Type B pancreatic cell (in vitro differentiated cells): ENCODE measurements around the gene CCDC85A. TPM values are rescaled to one million over a fixed set of nuclear protein-coding genes. Genes with fewer than 3 reads are reported as not detected.

Experiments
- DNase-seq: peaks from one replicate; pipeline ENCODE4 v3.0.0; 2021; ENCODE audit warnings: mixed read lengths; ENCODE audit not compliant: unreplicated experiment; ENCODE audit errors: extremely low spot score
- H3K27ac Mint-ChIP-seq: 2 replicates; pipeline ENCODE4 v1.8.0; 2021; ENCODE audit warnings: mild to moderate bottlenecking, mixed read lengths
- H3K27me3 Mint-ChIP-seq: 2 replicates; pipeline ENCODE4 v1.8.0; 2021; ENCODE audit warnings: mixed read lengths
- H3K36me3 Mint-ChIP-seq: 2 replicates; pipeline ENCODE4 v1.8.0; 2021; ENCODE audit warnings: mixed read lengths
- H3K4me1 Mint-ChIP-seq: one replicate; pipeline ENCODE4 v1.8.0; 2021; ENCODE audit warnings: mixed read lengths; ENCODE audit not compliant: unreplicated experiment
- H3K4me3 Mint-ChIP-seq: 2 replicates; pipeline ENCODE4 v1.8.0; 2021; ENCODE audit warnings: mild to moderate bottlenecking, mixed read lengths
- H3K9me3 Mint-ChIP-seq: 2 replicates; pipeline ENCODE4 v1.8.0; 2021; ENCODE audit warnings: mixed read lengths
- total RNA-seq: library from RNA; stranded (reverse); gene quantifications from 2 replicates; pipeline ENCODE4 v1.2.1, GENCODE V29; 2021; ENCODE audit warnings: low replicate concordance
- TF ChIP-seq, protein P1 (sequence below): fragments of 200-600 bp; sonication (generic); conservative IDR thresholded peaks from 2 replicates; pipeline ENCODE4 v1.5.0; 2021; ENCODE audit warnings: antibody characterized with exemption, mild to moderate bottlenecking

CCDC85A gene
- total RNA-seq, 1 donor from 2014 or later, result 2.1 TPM

DNA sequence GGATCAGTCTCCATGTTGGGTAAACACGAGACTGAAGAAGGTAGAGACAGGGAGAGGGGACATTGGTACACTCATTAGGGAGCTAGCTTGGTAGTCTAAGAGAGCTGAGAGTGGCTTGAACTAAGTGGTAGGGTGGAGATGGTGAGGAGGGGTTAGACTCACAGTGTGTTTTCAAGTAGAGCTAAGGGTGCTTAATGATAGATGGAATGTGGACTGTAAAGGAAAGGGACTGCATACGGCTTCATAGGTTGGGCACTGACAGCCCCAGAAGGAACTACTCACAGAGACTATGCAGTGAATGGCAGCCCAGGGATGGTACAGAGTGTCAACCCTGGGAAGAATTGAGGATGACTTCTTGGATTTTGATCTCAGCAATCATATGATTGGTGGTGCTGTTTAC lies 178.1 kb downstream of the CCDC85A start:
- no peak overlapping the region for H3K27ac Mint-ChIP-seq
- no peak for DNase-seq
- TF ChIP-seq, protein P1, sequence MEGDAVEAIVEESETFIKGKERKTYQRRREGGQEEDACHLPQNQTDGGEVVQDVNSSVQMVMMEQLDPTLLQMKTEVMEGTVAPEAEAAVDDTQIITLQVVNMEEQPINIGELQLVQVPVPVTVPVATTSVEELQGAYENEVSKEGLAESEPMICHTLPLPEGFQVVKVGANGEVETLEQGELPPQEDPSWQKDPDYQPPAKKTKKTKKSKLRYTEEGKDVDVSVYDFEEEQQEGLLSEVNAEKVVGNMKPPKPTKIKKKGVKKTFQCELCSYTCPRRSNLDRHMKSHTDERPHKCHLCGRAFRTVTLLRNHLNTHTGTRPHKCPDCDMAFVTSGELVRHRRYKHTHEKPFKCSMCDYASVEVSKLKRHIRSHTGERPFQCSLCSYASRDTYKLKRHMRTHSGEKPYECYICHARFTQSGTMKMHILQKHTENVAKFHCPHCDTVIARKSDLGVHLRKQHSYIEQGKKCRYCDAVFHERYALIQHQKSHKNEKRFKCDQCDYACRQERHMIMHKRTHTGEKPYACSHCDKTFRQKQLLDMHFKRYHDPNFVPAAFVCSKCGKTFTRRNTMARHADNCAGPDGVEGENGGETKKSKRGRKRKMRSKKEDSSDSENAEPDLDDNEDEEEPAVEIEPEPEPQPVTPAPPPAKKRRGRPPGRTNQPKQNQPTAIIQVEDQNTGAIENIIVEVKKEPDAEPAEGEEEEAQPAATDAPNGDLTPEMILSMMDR, result no peak
- H3K4me3 Mint-ChIP-seq, result no peak overlapping the region
- H3K9me3 Mint-ChIP-seq, result no peaks in the 10 kb centered on the region
- H3K27me3 Mint-ChIP-seq, result peaks cover 10% of the 10 kb centered on the region
- peaks cover 4% of the 10 kb centered on the region for H3K36me3 Mint-ChIP-seq
- H3K4me1 Mint-ChIP-seq, result peaks cover 7% of the 10 kb centered on the region

- no peak overlapping the region for H3K4me3 Mint-ChIP-seq
- H3K9me3 Mint-ChIP-seq, result no peaks in the 10 kb centered on the region
- TF ChIP-seq, protein P1, result no peak
- no peak for DNase-seq
- H3K27ac Mint-ChIP-seq, result no peak overlapping the region
- H3K27me3 Mint-ChIP-seq, result peaks cover 8% of the 10 kb centered on the region
- H3K4me1 Mint-ChIP-seq, result peaks cover 7% of the 10 kb centered on the region
- peaks cover 4% of the 10 kb centered on the region for H3K36me3 Mint-ChIP-seq
These were observed 181.1 kb downstream of the CCDC85A start for GRCh38 chr2:56364902-56365301.

- DNase-seq, result no peak
These were observed 185.5 kb downstream of the CCDC85A start for GRCh38 chr2:56369316-56369715.

GRCh38 chr2:56372071-56372656 lies 188.4 kb downstream of the CCDC85A start:
- Mint-ChIP-seq H3K4me3 (no peak overlapping the region), H3K4me1 (no peaks in the 10 kb centered on the region), H3K36me3 (no peaks in the 10 kb centered on the region), H3K9me3 (no peaks in the 10 kb centered on the region), H3K27me3 (no peaks in the 10 kb centered on the region), H3K27ac (no peak overlapping the region)
- TF ChIP-seq, protein P1, result no peak
- no peak for DNase-seq

More at GRCh38 chr2:56369316-56369715, 185.5 kb downstream of the CCDC85A start:
- Mint-ChIP-seq H3K36me3 (no peaks in the 10 kb centered on the region), H3K27me3 (no peaks in the 10 kb centered on the region), H3K9me3 (no peaks in the 10 kb centered on the region), H3K4me1 (peaks cover 7% of the 10 kb centered on the region), H3K27ac (no peak overlapping the region), H3K4me3 (no peak overlapping the region)
- TF ChIP-seq, protein P1, result no peak

DNA sequence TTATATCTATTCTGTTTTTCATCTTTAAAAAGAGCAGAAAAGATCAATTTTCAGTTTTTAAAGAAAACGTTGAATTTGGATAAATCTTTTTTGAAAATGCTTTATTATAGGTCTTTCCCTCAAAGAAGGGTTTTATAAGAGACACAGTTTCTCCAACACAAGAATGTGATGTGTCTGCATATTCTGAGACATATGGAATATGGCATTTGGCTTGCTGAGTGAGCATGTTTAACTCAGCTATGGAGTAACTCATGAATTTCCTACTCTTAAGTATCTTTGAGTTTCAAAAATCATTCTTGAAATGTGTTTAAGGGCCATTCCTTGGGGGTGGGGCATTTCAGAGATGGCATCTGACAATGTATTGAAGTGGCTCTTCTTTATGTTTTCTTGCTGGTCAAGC lies 191.5 kb downstream of the CCDC85A start:
- TF ChIP-seq, protein P1, result no peak
- Mint-ChIP-seq H3K36me3 (no peaks in the 10 kb centered on the region), H3K4me3 (no peak overlapping the region), H3K27ac (no peak overlapping the region), H3K4me1 (no peaks in the 10 kb centered on the region), H3K9me3 (no peaks in the 10 kb centered on the region), H3K27me3 (no peaks in the 10 kb centered on the region)
- no peak for DNase-seq
